Activated CD4-positive, alpha-beta T cell treated with anti-CD3 and anti-CD28 coated beads, Interleukin-2, amount 10 ng/mL, durations not matched to agents 7 days and 5 days (primary cell): ENCODE data around the gene ZNF180. TPM values are rescaled to one million over a fixed set of nuclear protein-coding genes. Genes with fewer than 3 reads are reported as not detected.
"Not testable (repeated sequence)": the region's sequence is repeated elsewhere in the genome, so short reads cannot be mapped to it uniquely, and the experiment has no call there.

Experiments
- CTCF ChIA-PET: fragments of 350-600 bp; sonication (Branson Sonifier 250); formaldehyde crosslinking; loops from one replicate; lab custom pipeline; 2021; ENCODE audit warnings: antibody characterized with exemption; lab: Charles Lee
- POLR2A ChIA-PET: fragments of 350-600 bp; sonication (Branson Sonifier 250); formaldehyde crosslinking; loops from one replicate; lab custom pipeline; 2021; ENCODE audit warnings: antibody characterized with exemption; lab: Charles Lee
- DNase-seq: peaks from one replicate; pipeline ENCODE4 v3.0.0-alpha.2; 2020
- H3K27ac Mint-ChIP-seq: one replicate; pipeline ENCODE4 v1.8.0; 2021; ENCODE audit warnings: mild to moderate bottlenecking, moderate library complexity, mixed read lengths
- H3K27me3 Mint-ChIP-seq: one replicate; pipeline ENCODE4 v1.8.0; 2021; ENCODE audit warnings: mixed read lengths
- H3K36me3 Mint-ChIP-seq: one replicate; pipeline ENCODE4 v1.8.0; 2021; ENCODE audit warnings: low read depth, mixed read lengths
- H3K4me1 Mint-ChIP-seq: one replicate; pipeline ENCODE4 v1.8.0; 2021; ENCODE audit warnings: mixed read lengths
- H3K4me3 Mint-ChIP-seq: one replicate; pipeline ENCODE4 v1.8.0; 2021; ENCODE audit warnings: mild to moderate bottlenecking, moderate library complexity, mixed read lengths
- H3K9me3 Mint-ChIP-seq: one replicate; pipeline ENCODE4 v1.8.0; 2021; ENCODE audit warnings: mixed read lengths
- total RNA-seq, 2 experiments: library from RNA; stranded (reverse); gene quantifications; one replicate each; pipeline ENCODE4 v1.2.3, GENCODE V29; 2021

ZNF180 gene
- total RNA-seq, result 10 to 100 TPM in 1 of 2 experiments, 1 to 10 TPM in 1; 9.6 to 11.7 TPM

- Mint-ChIP-seq H3K36me3 (peaks cover 56% of the 10 kb centered on the region), H3K4me3 (peak within 1 kb of the TSS; percentile 88), H3K9me3 (peaks cover 56% of the 10 kb centered on the region), H3K27me3 (no peaks in the 10 kb centered on the region), H3K27ac (peak within 1 kb of the TSS; percentile 91), H3K4me1 (peaks cover 31% of the 10 kb centered on the region)
- POLR2A ChIA-PET, result no interaction called here
- CTCF ChIA-PET, result no interaction called here
- peak; percentile 95 for DNase-seq
Measured at GRCh38 chr19:44499962-44500949, at the start of gene ZNF180. ZNF180 (minus strand) TSS chr19:44500522; CDS start chr19:44497334, 3,188 bp downstream.

DNA sequence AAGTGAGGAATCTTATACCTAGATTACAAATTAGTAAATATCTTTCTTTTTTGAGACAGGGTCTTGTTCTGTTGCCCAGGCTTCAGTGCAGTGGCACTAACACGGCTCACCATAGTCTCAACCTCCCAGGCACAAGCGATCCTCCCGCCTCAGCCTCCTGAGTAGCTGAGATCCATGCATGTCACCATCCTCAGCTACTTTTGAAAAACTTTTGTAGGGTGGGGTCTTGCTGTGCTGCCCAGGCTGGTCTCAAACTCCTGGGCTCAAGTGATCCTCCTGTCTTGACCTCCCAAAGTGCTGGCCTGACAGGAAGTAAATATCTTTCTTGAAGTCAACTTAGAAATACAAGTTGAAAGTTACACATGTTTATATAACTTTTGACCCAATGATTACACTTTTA, 49.2 kb upstream of the ZNF180 start:
- Mint-ChIP-seq H3K9me3 (peaks cover 13% of the 10 kb centered on the region), H3K27me3 (no peaks in the 10 kb centered on the region), H3K27ac (no peak overlapping the region), H3K36me3 (no peaks in the 10 kb centered on the region), H3K4me3 (no peak overlapping the region), H3K4me1 (no peaks in the 10 kb centered on the region)
- ChIA-PET CTCF (no interaction called here), POLR2A (no interaction called here)
- DNase-seq, result no peak

GRCh38 chr19:44548736-44549135, 48.4 kb upstream of the ZNF180 start:
- ChIA-PET POLR2A (no interaction called here), CTCF (no interaction called here)
- H3K4me1 Mint-ChIP-seq, result no peaks in the 10 kb centered on the region
- no peaks in the 10 kb centered on the region for H3K27me3 Mint-ChIP-seq
- no peak overlapping the region for H3K27ac Mint-ChIP-seq
- no peaks in the 10 kb centered on the region for H3K36me3 Mint-ChIP-seq
- DNase-seq, result no peak
- H3K9me3 Mint-ChIP-seq, result peaks cover 18% of the 10 kb centered on the region
- H3K4me3 Mint-ChIP-seq, result no peak overlapping the region

DNA sequence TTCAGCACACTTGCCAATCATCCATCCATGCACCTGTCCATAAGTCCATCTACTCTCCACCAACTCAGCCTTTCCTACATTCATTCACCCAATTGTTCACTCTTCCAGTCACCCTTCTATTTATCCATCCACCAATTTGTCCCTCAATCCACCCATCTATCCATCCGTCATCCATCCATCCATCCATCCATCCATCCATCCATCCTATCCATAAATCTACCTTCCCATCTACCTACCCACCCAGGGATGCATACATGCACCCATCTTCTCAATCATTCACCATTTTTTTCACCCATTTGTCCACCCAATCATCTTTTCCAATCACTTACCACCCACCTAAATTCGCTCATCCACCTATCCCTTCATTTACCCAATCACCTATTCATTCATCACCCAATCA, 43.7 kb upstream of the ZNF180 start:
- DNase-seq, result no peak
- H3K27me3 Mint-ChIP-seq, result no peaks in the 10 kb centered on the region
- H3K4me1 Mint-ChIP-seq, result no peaks in the 10 kb centered on the region
- ChIA-PET POLR2A (no interaction called here), CTCF (no interaction called here)
- peaks cover 24% of the 10 kb centered on the region for H3K9me3 Mint-ChIP-seq
- no peaks in the 10 kb centered on the region for H3K36me3 Mint-ChIP-seq
- no peak overlapping the region for H3K27ac Mint-ChIP-seq
- H3K4me3 Mint-ChIP-seq, result no peak overlapping the region

- Mint-ChIP-seq H3K36me3 (no peaks in the 10 kb centered on the region), H3K9me3 (peaks cover 24% of the 10 kb centered on the region), H3K27ac (no peak overlapping the region), H3K27me3 (no peaks in the 10 kb centered on the region), H3K4me3 (no peak overlapping the region), H3K4me1 (no peaks in the 10 kb centered on the region)
- no peak for DNase-seq
- ChIA-PET CTCF (no interaction called here), POLR2A (no interaction called here)
Measured at GRCh38 chr19:44542671-44543070, 42.3 kb upstream of the ZNF180 start.

DNA sequence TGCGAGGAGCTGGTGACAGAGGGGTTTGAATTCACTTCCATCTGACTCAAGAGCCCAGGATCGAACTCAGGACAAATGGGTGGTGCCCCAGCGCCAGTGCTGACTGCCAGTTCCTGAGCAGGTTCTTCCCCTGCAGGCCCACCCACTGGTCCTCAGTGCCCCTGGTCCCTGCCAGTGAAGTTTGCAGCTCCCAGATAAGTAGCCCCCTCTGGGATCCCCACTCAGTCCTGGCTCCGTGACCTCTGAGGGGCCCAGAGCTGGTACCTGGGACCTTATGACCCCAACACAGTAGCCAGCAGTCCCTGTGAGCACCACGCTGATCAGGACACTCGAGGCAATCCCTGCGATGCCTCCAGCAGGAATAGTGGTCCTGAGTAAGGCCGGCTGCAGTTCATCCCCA, 40.4 kb upstream of the ZNF180 start:
- Mint-ChIP-seq H3K4me3 (no peak overlapping the region), H3K36me3 (no peaks in the 10 kb centered on the region)
- POLR2A ChIA-PET, result no interaction called here

GRCh38 chr19:44539991-44540390, 39.7 kb upstream of the ZNF180 start:
- Mint-ChIP-seq H3K4me3 (no peak overlapping the region), H3K4me1 (no peaks in the 10 kb centered on the region), H3K27ac (no peak overlapping the region), H3K36me3 (no peaks in the 10 kb centered on the region), H3K9me3 (peaks cover 34% of the 10 kb centered on the region), H3K27me3 (no peaks in the 10 kb centered on the region)
- no peak for DNase-seq
- POLR2A ChIA-PET, result no interaction called here
- CTCF ChIA-PET, result interaction anchor here (0.6 to 1.3 kb wide), 2 partner anchors 10 to 24 kb away, joined by 3 read pairs; partner anchors contain the start of gene CEACAM20

More for the DNA sequence above, 40.4 kb upstream of the ZNF180 start:
- CTCF ChIA-PET, result no interaction called here
- Mint-ChIP-seq H3K4me1 (no peaks in the 10 kb centered on the region), H3K9me3 (peaks cover 31% of the 10 kb centered on the region), H3K27ac (no peak overlapping the region), H3K27me3 (no peaks in the 10 kb centered on the region)
- no peak for DNase-seq

- Mint-ChIP-seq H3K27ac (no peak overlapping the region), H3K4me1 (no peaks in the 10 kb centered on the region), H3K27me3 (no peaks in the 10 kb centered on the region), H3K4me3 (no peak overlapping the region), H3K36me3 (no peaks in the 10 kb centered on the region), H3K9me3 (peaks cover 34% of the 10 kb centered on the region)
- ChIA-PET CTCF (interaction anchor here (0.6 to 1.3 kb wide), 2 partner anchors 10 to 24 kb away, joined by 3 read pairs; partner anchors contain the start of gene CEACAM20), POLR2A (no interaction called here)
- no peak for DNase-seq
Measured at GRCh38 chr19:44539236-44539826, 39.0 kb upstream of the ZNF180 start.

- not testable (repeated sequence) for H3K4me1 Mint-ChIP-seq, DNase-seq
Measured at GRCh38 chr19:44535361-44535760, 35.0 kb upstream of the ZNF180 start.

DNA sequence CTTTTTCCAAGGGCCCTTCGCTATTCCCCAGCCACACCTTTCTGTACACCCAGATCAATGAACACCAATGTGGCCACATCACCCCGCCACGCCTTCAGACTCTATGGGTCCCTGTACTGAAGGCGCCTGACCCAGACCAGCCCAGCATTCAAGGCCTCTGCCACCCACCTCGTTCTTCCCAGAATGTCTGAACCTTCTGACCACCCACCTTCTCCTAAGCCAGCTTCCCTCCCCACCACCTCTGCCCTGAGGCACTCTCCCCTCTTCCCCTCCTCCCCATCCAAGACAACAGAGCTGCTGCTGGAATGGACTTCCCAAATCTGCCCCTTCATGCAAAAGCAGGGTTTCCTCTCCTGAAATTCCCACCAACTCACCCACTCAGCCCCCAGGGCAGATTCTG, 32.5 kb upstream of the ZNF180 start:
- H3K4me1 Mint-ChIP-seq, result no peaks in the 10 kb centered on the region
- CTCF ChIA-PET, result interaction anchor here (0.5 kb wide), 1 partner anchor 262 kb away, joined by 3 read pairs; no protein-coding TSS in a partner anchor

More at GRCh38 chr19:44535361-44535760, 35.0 kb upstream of the ZNF180 start:
- H3K27me3 Mint-ChIP-seq, H3K4me3 Mint-ChIP-seq, H3K36me3 Mint-ChIP-seq, H3K27ac Mint-ChIP-seq, CTCF ChIA-PET, POLR2A ChIA-PET: not testable (repeated sequence)
- H3K9me3 Mint-ChIP-seq, result peaks cover 27% of the 10 kb centered on the region

GRCh38 chr19:44530777-44531176, 30.5 kb upstream of the ZNF180 start:
- Mint-ChIP-seq H3K27me3 (no peaks in the 10 kb centered on the region), H3K36me3 (no peaks in the 10 kb centered on the region), H3K9me3 (peaks cover 17% of the 10 kb centered on the region), H3K4me1 (no peaks in the 10 kb centered on the region), H3K4me3 (no peak overlapping the region), H3K27ac (no peak overlapping the region)
- CTCF ChIA-PET, result no interaction called here
- POLR2A ChIA-PET, result no interaction called here
- DNase-seq, result no peak

More for the DNA sequence above, 32.5 kb upstream of the ZNF180 start:
- Mint-ChIP-seq H3K9me3 (peaks cover 25% of the 10 kb centered on the region), H3K36me3 (no peaks in the 10 kb centered on the region), H3K4me3 (no peak overlapping the region), H3K27ac (no peak overlapping the region), H3K27me3 (no peaks in the 10 kb centered on the region)
- POLR2A ChIA-PET, result no interaction called here
- no peak for DNase-seq

DNA sequence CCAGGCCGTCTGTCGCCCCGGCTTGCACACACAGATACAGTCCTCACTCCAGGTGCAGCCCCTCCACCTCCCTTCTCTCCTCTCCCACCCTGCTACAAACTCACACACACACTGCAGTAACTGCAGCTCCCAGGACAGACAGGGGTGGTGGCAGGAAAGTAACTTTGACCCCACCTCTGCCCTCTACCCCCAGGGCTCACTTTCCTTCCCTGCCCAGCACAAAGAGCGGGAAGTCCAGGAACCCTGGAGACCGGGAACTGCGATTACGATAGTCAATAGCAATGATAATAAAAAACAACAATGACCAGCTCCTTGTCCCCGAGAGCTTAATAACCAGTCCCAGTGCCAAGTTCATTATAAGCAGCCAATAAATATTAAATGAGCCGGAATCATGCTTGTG, 29.2 kb upstream of the ZNF180 start, which contains the start of gene CEACAM20:
Gene CEACAM20, minus strand, starts transcription at position 140 of the 400 bp plus-strand sequence. CDS start 166 bp downstream, outside the sequence.
- no peaks in the 10 kb centered on the region for H3K36me3 Mint-ChIP-seq

GRCh38 chr19:44527554-44527953, 27.2 kb upstream of the ZNF180 start:
- H3K4me3 Mint-ChIP-seq, result no peak overlapping the region
- CTCF ChIA-PET, result no interaction called here
- no peaks in the 10 kb centered on the region for H3K27me3 Mint-ChIP-seq
- POLR2A ChIA-PET, result no interaction called here
- H3K36me3 Mint-ChIP-seq, result no peaks in the 10 kb centered on the region
- no peaks in the 10 kb centered on the region for H3K4me1 Mint-ChIP-seq
- peaks cover 17% of the 10 kb centered on the region for H3K9me3 Mint-ChIP-seq
- no peak for DNase-seq
- H3K27ac Mint-ChIP-seq, result no peak overlapping the region

More for the DNA sequence above, 29.2 kb upstream of the ZNF180 start, which contains the start of gene CEACAM20:
- Mint-ChIP-seq H3K9me3 (peaks cover 14% of the 10 kb centered on the region), H3K27me3 (no peaks in the 10 kb centered on the region), H3K4me3 (no peak within 1 kb of the TSS), H3K27ac (no peak within 1 kb of the TSS), H3K4me1 (no peaks in the 10 kb centered on the region)
- no peak for DNase-seq
- ChIA-PET CTCF (interaction anchor here (0.9 kb wide), 1 partner anchor 10 kb away, joined by 3 read pairs; no protein-coding TSS in a partner anchor), POLR2A (no interaction called here)
